Erythroblast (primary cell): Measurements from ENCODE around the gene GNAO1.
A peak's percentile ranks its signal among the peaks of the same experiment; 100 is the strongest.

Source experiments
- DNase-seq, 2 experiments: peaks; one replicate each; lab custom pipeline; 2025; lab: John Stamatoyannopoulos, UW
- GATA1 ChIP-seq: IDR thresholded peaks from 2 replicates; pipeline ENCODE4 v1.6.1; 2011; ENCODE audit warnings: low read depth, mild to moderate bottlenecking, control low read depth, low read length, moderate library complexity
- POLR2A ChIP-seq: IDR thresholded peaks from 2 replicates; pipeline ENCODE4 v1.6.1; 2011; ENCODE audit warnings: mild to moderate bottlenecking, low read length

Gene GNAO1

DNA sequence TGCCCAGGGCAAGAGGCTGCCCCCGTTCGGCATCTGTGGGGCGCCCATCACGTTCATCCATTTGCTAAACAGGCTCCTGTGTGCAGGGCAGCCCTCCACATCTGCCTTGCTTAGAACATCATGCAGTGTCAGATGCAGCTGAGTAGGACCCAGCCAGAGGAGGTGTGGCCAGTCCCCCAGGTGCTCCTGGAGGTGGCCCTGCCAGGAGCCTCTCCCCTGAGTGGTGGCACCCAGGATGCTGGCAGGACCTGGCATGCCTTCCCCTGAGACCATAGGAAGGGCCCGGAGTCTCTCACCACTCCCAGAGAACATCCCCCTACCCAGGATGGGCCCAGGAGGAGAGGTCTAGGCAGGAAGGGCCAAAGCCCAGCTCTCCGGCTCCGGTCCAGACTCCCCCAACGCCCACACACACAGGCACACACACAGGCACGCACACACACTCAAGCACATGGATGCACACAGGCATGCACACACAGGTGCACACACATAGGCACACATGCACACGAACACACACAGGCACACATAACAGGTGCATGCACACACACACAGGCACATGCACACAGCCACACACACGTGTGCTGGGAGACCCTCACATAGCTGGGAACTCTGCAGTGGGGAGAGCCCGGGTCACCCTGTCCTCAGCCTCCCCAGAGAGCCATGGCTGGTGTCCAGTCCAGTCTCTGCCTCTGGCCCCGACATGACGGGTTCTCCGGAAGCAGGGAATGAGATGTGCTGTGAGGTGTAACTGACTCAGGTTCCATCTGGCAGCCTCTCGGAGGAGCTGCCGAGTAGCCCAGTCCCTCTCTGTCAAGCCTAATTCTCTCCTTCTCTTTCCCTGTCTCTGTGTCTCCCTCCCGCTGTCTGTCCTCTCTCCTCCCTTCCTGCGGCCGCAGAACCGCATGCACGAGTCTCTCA is 159.5 kb downstream of the GNAO1 start:
- DNase-seq: no peak
- TF ChIP-seq GATA1: no peak
- TF ChIP-seq POLR2A: no peak

- TF ChIP-seq POLR2A (no peak), GATA1 (no peak)
- DNase-seq: no peak
Observed at GRCh38 chr16:56351481-56351880, 160.2 kb downstream of the GNAO1 start.

- no peak for DNase-seq
- no peak for TF ChIP-seq GATA1
- TF ChIP-seq POLR2A: no peak
Observed at GRCh38 chr16:56352351-56353053, 161.2 kb downstream of the GNAO1 start.

GRCh38 chr16:56353054-56353921 is 162.0 kb downstream of the GNAO1 start:
- TF ChIP-seq POLR2A: no peak
- no peak for TF ChIP-seq GATA1
- DNase-seq: no peak

DNA sequence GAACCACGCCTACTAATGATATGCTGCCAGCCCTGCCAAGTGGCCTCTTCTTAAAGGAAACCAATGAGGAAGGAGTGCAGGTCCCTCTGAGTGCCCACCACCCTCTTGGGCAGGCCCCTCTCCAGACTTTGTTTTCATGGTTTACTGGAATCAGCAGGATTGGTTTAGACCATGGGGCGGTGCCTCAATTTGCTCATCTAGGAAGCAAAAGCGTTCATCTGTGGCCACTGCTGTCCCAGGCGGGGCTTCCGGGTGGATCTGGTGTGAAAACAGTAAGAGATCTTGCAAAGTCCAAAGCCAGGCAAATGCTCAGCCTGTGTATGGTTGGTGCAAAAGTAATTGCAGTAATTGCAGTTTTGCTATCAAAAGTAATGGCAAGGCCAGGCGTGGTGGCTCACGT is 162.7 kb downstream of the GNAO1 start:
- TF ChIP-seq GATA1 (no peak), POLR2A (no peak)

GRCh38 chr16:56354746-56355145 is 163.5 kb downstream of the GNAO1 start:
- no peak for DNase-seq
- TF ChIP-seq POLR2A: no peak
- no peak for TF ChIP-seq GATA1

More for the DNA sequence above, 162.7 kb downstream of the GNAO1 start:
- DNase-seq: no peak

- TF ChIP-seq POLR2A (no peak), GATA1 (no peak)
- no peak for DNase-seq
Observed at GRCh38 chr16:56355221-56355620, 163.9 kb downstream of the GNAO1 start.

GRCh38 chr16:56355786-56356275 is 164.5 kb downstream of the GNAO1 start:
- DNase-seq: peak; percentile 35 to 59
- TF ChIP-seq GATA1: no peak
- TF ChIP-seq POLR2A: no peak

GRCh38 chr16:56356276-56357240 is 165.3 kb downstream of the GNAO1 start:
- TF ChIP-seq GATA1: no peak
- TF ChIP-seq POLR2A: no peak
- peak; percentile 85 for DNase-seq

DNA sequence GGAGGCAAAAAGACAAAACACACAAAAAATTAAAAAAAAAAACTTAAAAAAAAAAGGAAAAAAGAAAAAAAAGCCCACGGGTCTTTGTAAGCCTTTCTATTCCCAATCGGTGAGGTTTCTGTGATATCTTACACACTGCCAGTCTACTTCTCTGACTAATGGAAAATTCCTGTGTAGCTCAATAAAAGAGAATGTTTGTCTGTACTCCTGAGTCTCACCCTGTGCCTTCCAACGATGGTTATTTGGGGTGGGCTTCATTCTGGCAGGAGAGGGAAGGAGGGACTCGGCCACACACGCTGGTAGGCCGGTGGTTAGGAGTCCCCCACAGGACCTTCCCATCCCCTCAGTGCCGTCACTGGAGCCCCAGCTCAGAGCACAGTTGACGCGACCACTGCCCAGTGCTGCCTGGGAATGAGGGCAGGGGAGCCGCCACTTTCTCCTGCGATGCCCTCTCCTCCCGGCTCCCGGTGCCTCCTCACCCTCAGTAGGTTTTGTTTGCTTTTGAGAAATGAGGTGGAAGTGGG is 166.0 kb downstream of the GNAO1 start:
- no peak for DNase-seq
- no peak for TF ChIP-seq POLR2A
- no peak for TF ChIP-seq GATA1

GRCh38 chr16:56357765-56358322 is 166.6 kb downstream of the GNAO1 start:
- DNase-seq: no peak
- TF ChIP-seq POLR2A: no peak
- no peak for TF ChIP-seq GATA1
